A673 (cell line): ENCODE data around the gene SLC15A5.

Experiments used
- CTCF ChIP-seq: fragments of 300-800, 200-600 bp; sonication (generic); conservative IDR thresholded peaks from 2 replicates; pipeline ENCODE4 v1.5.1; 2017; ENCODE audit warnings: low read depth, mild to moderate bottlenecking, antibody characterized with exemption, low read length, moderate library complexity, mixed read lengths
- EZH2 ChIP-seq: fragments of 200-600 bp; sonication (generic); IDR thresholded peaks from 2 replicates; pipeline ENCODE4 v1.6.1; 2017; ENCODE audit warnings: borderline replicate concordance, low read depth, mild to moderate bottlenecking, mixed read lengths, antibody characterized with exemption, low read length; ENCODE audit not compliant: poor library complexity, severe bottlenecking

- TF ChIP-seq CTCF (no peak), EZH2 (no peak)
Measured at GRCh38 chr12:16171348-16171747, 106.1 kb downstream of the SLC15A5 start.
